Erythroblast (primary cell): Measurements from ENCODE around the gene MAPK8.

Source experiments
- GATA1 ChIP-seq: IDR thresholded peaks from 2 replicates; pipeline ENCODE4 v1.6.1; 2011; ENCODE audit warnings: low read depth, mild to moderate bottlenecking, control low read depth, low read length, moderate library complexity
- POLR2A ChIP-seq: IDR thresholded peaks from 2 replicates; pipeline ENCODE4 v1.6.1; 2011; ENCODE audit warnings: mild to moderate bottlenecking, low read length

DNA sequence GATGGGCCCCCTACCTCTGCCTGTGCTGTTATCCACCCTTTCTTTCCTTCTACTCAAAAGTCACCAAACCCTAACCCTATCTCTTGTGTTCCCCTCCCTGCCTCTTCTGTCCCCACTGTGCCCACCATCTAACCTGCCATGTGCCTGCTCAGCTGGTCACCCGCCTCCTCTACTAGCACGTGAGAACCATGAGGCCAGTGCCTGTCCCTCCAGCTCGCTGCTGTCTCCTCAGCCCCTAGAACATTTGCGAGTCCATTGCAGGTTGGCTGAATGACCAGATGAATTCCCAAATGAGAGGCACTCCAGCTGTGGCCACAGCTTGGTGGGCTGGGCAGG, 169.4 kb downstream of the MAPK8 start:
- TF ChIP-seq POLR2A, result no peak
- TF ChIP-seq GATA1, result no peak
